Transverse colon (tissue), 4 donors: ENCODE results near the gene GSTCD. TPM values are rescaled to one million over a fixed set of nuclear protein-coding genes. Genes with fewer than 3 reads are reported as not detected.

Experiments used
- DNase-seq: peaks from one replicate; pipeline ENCODE4 v3.0.0-alpha.2; 2019
- H3K27ac ChIP-seq, 4 donors: fragments of 200-600 bp; sonication (generic); 2 replicates each; pipeline ENCODE4 v1.5.1; 2016 to 2018; ENCODE audit warnings: inconsistent platforms in 4 of 4
- H3K27me3 ChIP-seq: fragments of 200-600 bp; sonication (generic); 2 replicates; pipeline ENCODE4 v1.5.1; 2017; ENCODE audit warnings: inconsistent platforms
- H3K36me3 ChIP-seq, 4 donors: fragments of 200-600 bp; sonication (generic); 2 replicates each; pipeline ENCODE4 v1.5.1; 2017 to 2019; ENCODE audit warnings: inconsistent platforms in 4 of 4
- H3K4me1 ChIP-seq, 4 donors: fragments of 200-600 bp; sonication (generic); 2 replicates each; pipeline ENCODE4 v1.5.1; 2017 to 2020; ENCODE audit warnings: inconsistent platforms in 4 of 4
- H3K4me3 ChIP-seq, 4 donors: fragments of 200-600 bp; sonication (generic); 1 replicate in 1 of 4; 2 replicates in 3 of 4; pipeline versions ENCODE4 v1.5.1 to v1.6.1; 2017 to 2019; ENCODE audit warnings: inconsistent platforms in 4 of 4
- H3K9me3 ChIP-seq, 2 donors: fragments of 200-600 bp; sonication (generic); 2 replicates each; pipeline ENCODE4 v1.5.1; 2017 to 2019; ENCODE audit warnings: inconsistent platforms in 2 of 2
- EP300 ChIP-seq: sonication (generic); formaldehyde crosslinking; IDR thresholded peaks from one replicate; pipeline ENCODE4 v1.6.1; 2017; ENCODE audit warnings: antibody characterized with exemption, low read depth
- POLR2A ChIP-seq: fragments of 450-650 bp; IDR thresholded peaks from one replicate; pipeline ENCODE4 v1.6.1; 2016; ENCODE audit warnings: antibody characterized with exemption, mild to moderate bottlenecking, moderate library complexity
- POLR2AphosphoS5 ChIP-seq, 3 donors: sonication (generic); formaldehyde crosslinking; IDR thresholded peaks; one replicate each; pipeline ENCODE4 v1.6.1; 2016; ENCODE audit warnings: antibody characterized with exemption in 3 of 3
- WGBS, 2 donors: methylation state at CpG; one replicate each; pipeline ENCODE4 v1.1.5; 2018; ENCODE audit warnings: low coverage in 1 of 2; 5-methylcytosine and 5-hydroxymethylcytosine counted together
- in situ Hi-C, 4 donors: fragments of 200-750 bp; cut with MboI; loops; one replicate each; pipeline versions ENCODE4 v1.15.0 to v1.15.1; 2017; ENCODE audit warnings: low sequenced_read_pairs in 3 of 4, low pct_ligation_motif_present in 1 of 4, low pct_unique_long_range_greater_than_20kb in 1 of 4
- intact Hi-C: fragments of 100-400 bp; cut with DNase I; formaldehyde crosslinking; loops from one replicate; pipeline ENCODE4 v1.15.1; 2023; ENCODE audit warnings: low total_unique reads
- total RNA-seq, 4 donors: library from RNA; depleted of rRNA; stranded (reverse); fragments of >200 nt; gene quantifications; one replicate each; pipeline ENCODE4 v1.1.0, GENCODE V29; 2016
- TF ChIP-seq, protein P1 (sequence below), 5 experiments: fragments of 200-600 bp in 3 of 5; fragments of 450-650 bp in 2 of 5; sonication (generic) in 3 of 5; IDR thresholded peaks; 1 replicate in 2 of 5; 2 replicates in 3 of 5; pipeline ENCODE4 v1.5.1; 2016 to 2017; ENCODE audit warnings: antibody characterized with exemption in 5 of 5, inconsistent platforms in 3 of 5, mild to moderate bottlenecking in 2 of 5, moderate library complexity in 1 of 5

The GSTCD gene
- total RNA-seq, 4 donors from 2014 or later, result 0.40 to 11.1 (median 8.4) TPM

DNA sequence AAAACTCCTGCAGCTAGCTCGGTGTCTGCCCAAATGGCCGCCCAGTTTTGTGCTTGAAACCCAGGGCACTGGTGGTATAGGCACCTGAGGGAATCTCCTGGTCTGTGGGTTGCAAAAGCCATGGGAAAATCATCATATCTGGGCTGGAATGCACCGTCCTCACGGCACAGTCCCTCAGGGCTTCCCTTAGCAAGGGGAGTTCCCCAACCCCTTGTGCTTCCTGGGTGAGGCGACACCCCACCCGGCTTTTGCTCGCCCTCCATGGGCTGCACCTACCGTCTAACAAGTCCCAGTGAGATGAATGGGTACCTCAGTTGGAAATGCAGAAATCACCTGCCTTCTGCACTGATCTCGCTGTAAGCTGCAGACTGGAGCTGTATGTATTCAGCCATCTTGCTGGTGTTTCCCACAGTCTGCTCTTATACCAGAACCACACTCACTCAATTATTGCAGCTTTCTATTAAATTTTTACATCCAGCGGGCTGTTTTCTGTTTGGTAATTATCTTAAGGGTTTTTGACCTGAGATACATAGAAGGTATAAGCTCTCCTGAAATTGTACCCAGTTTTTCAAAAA lies 150.0 kb downstream of the GSTCD start:
- 84 to 90% methylated on average over 4 to 10 of the region's 10 CpGs for WGBS, 2 donors
- H3K4me1 ChIP-seq, result no peaks in the 10 kb centered on the region
- H3K36me3 ChIP-seq, result no peaks in the 10 kb centered on the region
- TF ChIP-seq, protein P1, sequence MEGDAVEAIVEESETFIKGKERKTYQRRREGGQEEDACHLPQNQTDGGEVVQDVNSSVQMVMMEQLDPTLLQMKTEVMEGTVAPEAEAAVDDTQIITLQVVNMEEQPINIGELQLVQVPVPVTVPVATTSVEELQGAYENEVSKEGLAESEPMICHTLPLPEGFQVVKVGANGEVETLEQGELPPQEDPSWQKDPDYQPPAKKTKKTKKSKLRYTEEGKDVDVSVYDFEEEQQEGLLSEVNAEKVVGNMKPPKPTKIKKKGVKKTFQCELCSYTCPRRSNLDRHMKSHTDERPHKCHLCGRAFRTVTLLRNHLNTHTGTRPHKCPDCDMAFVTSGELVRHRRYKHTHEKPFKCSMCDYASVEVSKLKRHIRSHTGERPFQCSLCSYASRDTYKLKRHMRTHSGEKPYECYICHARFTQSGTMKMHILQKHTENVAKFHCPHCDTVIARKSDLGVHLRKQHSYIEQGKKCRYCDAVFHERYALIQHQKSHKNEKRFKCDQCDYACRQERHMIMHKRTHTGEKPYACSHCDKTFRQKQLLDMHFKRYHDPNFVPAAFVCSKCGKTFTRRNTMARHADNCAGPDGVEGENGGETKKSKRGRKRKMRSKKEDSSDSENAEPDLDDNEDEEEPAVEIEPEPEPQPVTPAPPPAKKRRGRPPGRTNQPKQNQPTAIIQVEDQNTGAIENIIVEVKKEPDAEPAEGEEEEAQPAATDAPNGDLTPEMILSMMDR (IDR thresholded peaks at IDR 0.05), result no peak
- TF ChIP-seq POLR2AphosphoS5 (IDR thresholded peaks at IDR 0.05) (no peak), POLR2A (no peak), EP300 (no peak)
- H3K27me3 ChIP-seq, result no peaks in the 10 kb centered on the region
- H3K27ac ChIP-seq, result no peak overlapping the region
- H3K4me3 ChIP-seq, result no peak overlapping the region
- intact Hi-C loops, result no loop called here
- in situ Hi-C loops, result no loop called here
- H3K9me3 ChIP-seq, result peaks cover 4 to 5% of the 10 kb centered on the region in 2 donors
- DNase-seq, result no peak

GRCh38 chr4:105859233-105859632 lies 150.6 kb downstream of the GSTCD start:
- H3K9me3 ChIP-seq, result peaks cover 4 to 5% of the 10 kb centered on the region in 2 donors
- 6 to 14% methylated on average over 1 of the region's 1 CpG for WGBS, 2 donors
- H3K27me3 ChIP-seq, result no peaks in the 10 kb centered on the region
- TF ChIP-seq POLR2AphosphoS5 (IDR thresholded peaks at IDR 0.05), result no peak
- TF ChIP-seq POLR2A, result no peak
- no peak for TF ChIP-seq EP300
- TF ChIP-seq, protein P1 (IDR thresholded peaks at IDR 0.05), result no peak
- intact Hi-C loops, result no loop called here
- no peak for DNase-seq
- no peak overlapping the region for H3K4me3 ChIP-seq
- H3K4me1 ChIP-seq, result no peaks in the 10 kb centered on the region
- in situ Hi-C loops, result no loop called here
- H3K36me3 ChIP-seq, result no peaks in the 10 kb centered on the region
- no peak overlapping the region for H3K27ac ChIP-seq

GRCh38 chr4:105870963-105871362 lies 162.4 kb downstream of the GSTCD start:
- Histone ChIP-seq H3K9me3 (no peaks in the 10 kb centered on the region), H3K4me3 (no peak overlapping the region), H3K36me3 (no peaks in the 10 kb centered on the region), H3K27ac (no peak overlapping the region), H3K27me3 (no peaks in the 10 kb centered on the region), H3K4me1 (no peaks in the 10 kb centered on the region)
- 73 to 74% methylated on average over 3 of the region's 3 CpGs for WGBS, 2 donors
- DNase-seq, result no peak
- intact Hi-C loops, result no loop called here
- no peak for TF ChIP-seq POLR2AphosphoS5 (IDR thresholded peaks at IDR 0.05)
- in situ Hi-C loops, result no loop called here

DNA sequence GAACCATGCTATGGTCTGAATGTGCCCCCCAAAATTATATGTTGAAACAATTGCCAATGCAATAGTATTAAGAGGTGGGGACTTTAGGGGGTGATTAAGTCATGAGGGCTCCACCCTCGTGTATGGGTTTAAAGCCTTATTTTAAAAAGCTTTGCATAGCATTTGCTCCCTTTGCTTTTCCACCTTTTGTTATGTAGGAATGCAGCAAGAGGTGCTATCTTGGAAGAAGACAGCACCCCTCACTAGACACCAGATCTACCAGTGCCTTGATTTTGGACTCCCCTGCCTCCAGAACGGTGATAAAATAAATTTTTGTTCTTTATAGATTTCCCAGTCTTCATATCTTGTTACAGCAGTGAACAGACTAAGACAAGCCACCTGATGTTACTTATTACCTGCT lies 163.4 kb downstream of the GSTCD start:
- H3K4me1 ChIP-seq, result no peaks in the 10 kb centered on the region
- H3K27me3 ChIP-seq, result no peaks in the 10 kb centered on the region
- 73 to 78% methylated on average over 2 of the region's 2 CpGs for WGBS, 2 donors
- H3K4me3 ChIP-seq, result no peak overlapping the region
- H3K9me3 ChIP-seq, result no peaks in the 10 kb centered on the region
- intact Hi-C loops (no loop called here), in situ Hi-C loops (no loop called here)
- no peaks in the 10 kb centered on the region for H3K36me3 ChIP-seq
- TF ChIP-seq, protein P1 (IDR thresholded peaks at IDR 0.05), result no peak
- TF ChIP-seq POLR2AphosphoS5 (IDR thresholded peaks at IDR 0.05), result no peak
- TF ChIP-seq EP300, result no peak
- TF ChIP-seq POLR2A, result no peak
- no peak overlapping the region for H3K27ac ChIP-seq
- DNase-seq, result no peak

DNA sequence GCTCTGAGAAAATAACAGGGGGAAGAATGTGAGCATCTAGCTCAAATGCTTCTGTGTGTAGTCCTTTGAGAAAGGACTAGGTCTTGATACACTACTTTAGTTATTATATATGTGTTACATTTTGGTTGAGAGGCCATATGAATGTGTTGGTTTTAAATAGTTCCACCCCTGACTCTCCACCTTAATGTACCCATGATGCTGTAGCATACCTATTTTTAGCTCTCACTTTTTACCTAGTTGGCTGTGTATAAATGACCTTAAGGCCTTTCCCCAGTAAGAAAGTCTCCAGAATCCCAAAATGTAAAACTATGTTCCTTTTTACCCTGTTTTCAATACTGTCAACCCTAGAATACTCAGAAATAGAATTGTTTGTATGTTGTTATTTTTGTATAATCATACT lies 166.6 kb downstream of the GSTCD start:
- no peaks in the 10 kb centered on the region for H3K9me3 ChIP-seq
- DNase-seq, result no peak
- no peak overlapping the region for H3K4me3 ChIP-seq
- H3K27ac ChIP-seq, result no peak overlapping the region
- no peaks in the 10 kb centered on the region for H3K4me1 ChIP-seq
- H3K36me3 ChIP-seq, result no peaks in the 10 kb centered on the region
- in situ Hi-C loops (no loop called here), intact Hi-C loops (no loop called here)
- no peaks in the 10 kb centered on the region for H3K27me3 ChIP-seq
- TF ChIP-seq, protein P1 (IDR thresholded peaks at IDR 0.05), result no peak
- no peak for TF ChIP-seq POLR2AphosphoS5 (IDR thresholded peaks at IDR 0.05)
- TF ChIP-seq EP300, result no peak
- no peak for TF ChIP-seq POLR2A
